NCI-H1105 treated with DMSO at 0.1 percent for 48 hours (cell line): ENCODE results near the gene STAB2.
"Not testable (repeated sequence)": the region's sequence is repeated elsewhere in the genome, so short reads cannot be mapped to it uniquely, and the experiment has no call there.

Experiments used
- DNase-seq: peaks from one replicate; lab custom pipeline; 2025; lab: John Stamatoyannopoulos, UW

The STAB2 gene

DNA sequence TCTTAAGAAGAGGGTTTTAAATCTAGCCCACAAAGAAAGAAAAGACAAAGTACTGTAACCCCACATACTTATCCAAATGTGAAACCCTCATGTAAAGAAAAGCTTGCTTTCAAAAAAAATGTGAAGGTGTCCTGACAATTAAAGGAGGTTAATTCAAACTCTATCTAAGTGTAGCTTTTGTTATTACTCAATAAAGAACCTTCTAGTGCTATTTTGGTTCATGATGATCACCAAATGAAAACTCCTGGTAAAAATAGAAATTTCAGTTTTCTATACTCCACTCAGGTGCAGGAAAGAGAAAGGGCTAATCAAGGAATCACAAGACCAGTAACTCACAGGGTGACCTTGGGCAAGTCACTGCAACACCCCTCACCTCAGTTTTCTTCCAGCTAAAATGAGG lies 1.6 kb downstream of the STAB2 start:
- DNase-seq, result no peak

DNA sequence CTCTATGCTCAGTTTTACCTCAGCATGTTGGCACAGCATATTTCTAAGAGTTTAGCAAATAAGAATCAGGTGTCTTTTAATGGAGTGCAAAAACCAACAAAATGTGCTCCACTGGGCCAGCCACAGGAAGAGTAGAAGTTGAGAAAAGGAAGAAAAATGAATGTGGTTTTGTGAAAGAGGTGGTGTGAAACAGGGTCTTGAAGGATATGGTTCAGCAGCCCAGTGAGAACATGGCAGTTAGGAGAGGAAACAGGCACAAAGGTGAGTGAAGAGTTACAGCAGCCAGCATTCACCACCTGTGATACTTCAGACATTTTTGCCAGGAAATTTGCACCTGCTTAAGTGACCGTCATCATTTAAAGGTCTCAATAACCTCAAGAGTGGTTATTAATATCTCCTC lies 2.4 kb downstream of the STAB2 start:
- no peak for DNase-seq

DNA sequence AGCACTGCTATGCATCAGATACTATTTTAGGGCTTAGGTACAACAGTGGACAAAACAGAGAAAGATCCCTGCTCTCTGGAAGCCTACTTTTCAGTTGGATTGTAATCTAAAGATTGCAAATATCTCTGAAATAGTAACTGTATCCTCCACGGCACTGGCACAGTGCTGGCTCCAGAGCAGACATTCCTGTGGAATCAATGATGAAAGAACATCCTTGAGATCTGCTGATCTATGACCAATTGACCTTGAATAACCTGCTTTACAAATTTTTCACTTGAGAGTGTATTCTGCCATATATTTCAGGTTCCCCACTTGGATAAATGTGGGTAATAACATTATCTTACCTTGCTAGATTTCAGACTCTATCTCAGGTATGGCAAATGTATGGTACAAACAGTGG lies 3.2 kb downstream of the STAB2 start:
- no peak for DNase-seq

DNA sequence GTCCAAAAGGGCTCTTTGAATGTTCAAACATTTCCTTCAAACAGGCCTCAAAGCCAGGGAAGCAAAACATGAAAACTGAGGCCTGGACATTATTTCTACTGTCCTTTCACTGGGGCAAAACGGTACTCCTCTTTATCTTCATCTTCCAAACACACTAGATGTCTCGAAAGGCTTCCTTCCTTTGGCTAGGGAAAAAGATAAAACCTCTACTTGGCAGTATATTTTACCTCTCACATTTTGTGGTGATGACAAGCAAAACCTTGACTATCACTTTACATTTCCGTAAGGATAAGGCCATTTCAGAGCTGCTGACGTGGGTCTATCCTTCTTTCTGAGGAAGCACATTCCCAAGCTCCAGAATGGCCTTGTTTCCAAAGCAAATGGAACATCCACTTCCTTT lies 9.9 kb downstream of the STAB2 start:
- no peak for DNase-seq

DNA sequence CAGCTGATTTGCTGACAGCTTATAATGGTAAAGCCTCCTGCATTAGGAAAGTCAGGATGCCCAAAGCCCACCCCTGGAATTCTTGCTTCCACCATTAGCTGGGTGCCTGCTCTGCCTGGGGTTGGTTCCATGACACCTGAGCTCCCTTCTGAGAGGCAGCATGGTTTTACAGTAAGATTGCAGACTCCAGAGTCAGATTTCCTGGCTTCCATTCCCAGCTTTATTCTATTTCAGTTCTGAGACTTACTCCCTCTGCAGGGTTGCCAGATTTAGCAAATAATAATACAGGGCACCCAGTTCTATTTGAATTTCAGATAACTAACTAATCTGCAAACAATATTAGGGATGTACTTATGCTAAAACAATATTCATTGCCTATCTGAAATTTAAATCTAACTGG lies 12.2 kb downstream of the STAB2 start:
- DNase-seq, result no peak

DNA sequence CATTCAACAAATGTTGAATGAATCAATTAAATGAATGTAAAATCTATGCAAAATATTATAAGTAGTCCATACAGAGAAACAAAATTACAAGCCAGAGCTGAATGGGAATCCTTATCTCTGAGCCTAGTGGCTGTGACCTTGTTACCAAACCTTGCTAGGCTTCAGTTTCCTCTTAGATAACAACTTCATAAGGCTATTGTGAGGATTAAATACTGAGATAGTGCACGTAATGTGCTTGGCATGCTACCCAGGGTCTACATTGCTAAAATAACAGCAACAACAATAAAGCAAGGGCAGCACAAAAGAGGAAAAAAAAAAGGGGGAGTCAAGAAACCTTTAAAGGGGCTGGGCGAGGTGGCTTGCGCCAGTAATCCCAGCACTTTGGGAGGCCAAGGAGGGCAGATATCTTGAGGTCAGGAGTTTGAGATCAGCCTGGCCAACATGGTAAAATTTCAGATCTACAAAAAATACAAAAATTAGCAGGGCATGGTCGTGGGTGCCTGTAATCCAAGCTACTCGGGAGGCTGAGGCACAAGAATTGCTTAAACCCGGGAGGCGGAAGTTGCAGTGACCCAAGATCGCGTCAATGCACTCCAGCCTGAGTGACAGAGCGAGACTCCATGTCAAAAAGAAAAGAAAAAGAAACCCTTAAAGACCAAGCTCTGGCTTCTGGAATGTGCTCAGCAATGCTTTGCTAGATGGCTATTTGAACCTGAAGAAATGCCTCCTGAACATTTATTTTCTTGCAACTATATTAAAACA lies 14.1 kb downstream of the STAB2 start:
- DNase-seq, result no peak

DNA sequence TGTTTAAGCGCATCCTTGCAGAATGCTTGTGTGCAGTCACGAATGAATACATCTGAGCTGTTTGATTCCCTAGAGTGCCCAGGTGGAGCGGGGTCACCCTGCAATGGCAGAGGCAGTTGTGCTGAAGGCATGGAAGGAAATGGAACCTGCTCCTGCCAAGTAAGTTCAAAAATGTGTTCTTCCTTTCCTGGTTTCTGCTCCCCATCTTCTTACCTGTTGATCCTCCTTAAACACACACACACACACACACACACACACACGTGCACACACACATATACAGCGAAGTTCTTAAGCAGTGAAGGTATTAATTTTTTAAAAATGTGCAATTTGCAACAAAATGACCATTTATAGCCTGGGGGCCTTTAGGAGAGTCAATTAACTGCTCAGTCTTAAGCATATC lies 33.3 kb downstream of the STAB2 start:
- no peak for DNase-seq

DNA sequence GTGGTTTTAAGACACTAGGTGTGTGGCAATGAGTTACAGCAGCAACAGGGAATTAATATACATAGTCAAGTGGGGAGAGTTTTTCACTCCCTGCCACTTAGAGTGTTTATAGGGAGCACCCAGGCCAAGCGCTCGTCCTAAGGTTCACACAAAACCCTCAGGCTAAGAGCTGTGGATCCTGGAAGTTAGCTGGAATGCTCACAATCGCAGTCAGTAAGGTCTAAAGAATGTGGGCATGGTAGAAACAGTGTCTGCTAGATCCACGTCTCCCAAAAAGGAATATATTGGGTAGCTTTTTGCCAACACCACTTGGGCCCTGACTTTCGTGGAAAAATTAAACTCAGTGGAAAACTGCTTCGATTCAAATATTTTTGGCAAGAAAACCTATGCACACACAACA lies 36.6 kb downstream of the STAB2 start:
- no peak for DNase-seq

DNA sequence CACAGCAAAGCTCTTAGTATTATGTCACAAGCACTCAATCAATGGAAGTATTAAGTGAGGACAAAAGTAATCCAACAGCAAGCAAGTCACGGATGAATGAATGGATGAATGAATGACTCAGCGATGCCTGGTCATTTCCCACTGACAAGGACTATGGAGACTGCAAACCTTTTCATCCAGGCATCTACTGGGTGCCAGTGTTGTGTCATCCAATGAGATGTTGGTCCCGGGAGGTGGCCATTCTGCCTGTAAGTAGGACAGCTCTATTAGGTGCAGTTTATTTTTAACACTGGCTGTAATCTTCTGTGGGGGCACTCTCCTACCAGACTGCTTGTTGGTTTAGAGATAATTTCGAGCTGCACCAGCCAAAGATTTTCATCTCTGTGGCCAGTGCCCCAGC lies 39.4 kb downstream of the STAB2 start:
- no peak for DNase-seq

DNA sequence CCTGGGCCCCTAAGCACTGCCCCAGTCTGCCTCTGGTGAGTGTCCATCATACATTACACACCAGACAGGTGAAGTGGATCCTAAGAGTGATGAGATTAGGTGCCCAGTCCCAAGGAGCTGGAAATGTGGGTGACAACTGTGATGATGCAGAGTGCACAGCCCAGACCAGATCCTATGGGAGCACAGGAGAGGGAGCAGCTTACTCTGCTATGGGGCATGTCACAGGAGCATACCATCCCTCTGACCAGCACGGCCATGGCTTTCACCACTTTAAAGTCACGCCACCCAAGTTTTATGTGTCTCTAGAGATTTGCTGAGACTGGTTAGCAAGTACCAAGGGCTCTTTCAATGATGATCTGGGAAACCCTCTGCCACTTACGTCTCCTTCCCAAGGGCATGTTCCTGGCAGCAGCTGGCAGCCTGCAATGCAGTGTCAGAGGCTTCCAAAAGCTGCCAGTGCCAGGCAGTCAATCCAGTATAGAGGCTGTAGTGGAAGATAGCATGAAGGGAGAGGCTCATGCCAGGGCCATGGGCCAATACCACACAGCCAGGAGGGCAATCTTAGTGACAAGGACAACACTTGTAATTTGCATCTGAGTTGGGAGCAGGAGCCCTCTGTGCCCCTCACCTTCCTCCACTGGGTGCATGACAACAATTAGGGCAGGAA lies 40.2 kb downstream of the STAB2 start:
- DNase-seq, result no peak

DNA sequence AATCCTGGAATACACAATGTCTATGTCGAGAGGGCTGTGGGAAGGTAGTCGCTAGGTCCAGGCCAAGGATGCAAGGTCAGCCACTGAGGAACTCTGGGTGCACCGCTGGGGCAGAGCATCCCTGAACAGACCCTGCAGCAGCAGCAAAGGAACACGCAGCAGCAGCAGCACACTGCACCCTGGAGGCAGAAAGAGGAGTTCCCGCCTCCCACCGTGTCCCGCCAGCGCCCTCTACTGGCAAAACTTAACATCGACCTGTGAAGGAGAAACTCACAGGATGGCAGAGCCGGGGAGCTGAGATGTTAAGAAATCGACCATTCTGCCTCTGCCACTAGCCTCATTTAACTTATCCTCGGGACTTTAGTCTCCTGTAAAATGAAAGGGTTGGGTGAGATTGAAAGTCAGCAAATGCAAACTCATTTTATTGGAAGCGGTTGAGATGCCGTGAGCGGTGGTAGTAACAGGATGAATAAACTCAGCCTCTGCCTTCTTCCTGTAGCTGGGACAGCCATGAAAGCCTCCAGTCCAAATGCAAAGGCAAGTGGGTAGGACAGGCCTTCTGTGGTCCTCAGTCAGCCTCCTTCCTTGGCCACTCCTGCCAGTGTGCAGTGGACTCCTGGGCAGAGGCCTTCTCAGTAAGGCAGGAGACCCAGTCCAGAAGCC lies 45.6 kb downstream of the STAB2 start:
- peak; percentile 62 for DNase-seq

DNA sequence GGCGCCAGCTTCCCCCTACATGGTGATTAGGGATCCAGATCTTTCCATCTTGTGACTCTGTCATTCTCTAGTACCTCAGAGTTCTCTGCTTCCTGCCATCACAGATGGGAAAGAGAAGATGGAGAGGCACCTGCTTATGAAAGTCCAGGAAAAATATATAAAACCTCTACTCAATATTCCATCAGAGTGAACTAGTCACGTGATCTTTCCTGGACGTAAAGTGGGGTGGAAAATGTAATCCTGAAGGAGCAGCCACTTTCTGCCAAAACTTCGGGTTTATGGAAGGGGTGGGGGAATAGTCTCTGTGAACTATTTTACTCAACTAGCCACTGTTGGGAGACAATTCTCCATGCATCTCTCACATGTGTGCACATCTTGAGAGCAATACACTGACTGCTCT lies 47.7 kb downstream of the STAB2 start:
- no peak for DNase-seq

DNA sequence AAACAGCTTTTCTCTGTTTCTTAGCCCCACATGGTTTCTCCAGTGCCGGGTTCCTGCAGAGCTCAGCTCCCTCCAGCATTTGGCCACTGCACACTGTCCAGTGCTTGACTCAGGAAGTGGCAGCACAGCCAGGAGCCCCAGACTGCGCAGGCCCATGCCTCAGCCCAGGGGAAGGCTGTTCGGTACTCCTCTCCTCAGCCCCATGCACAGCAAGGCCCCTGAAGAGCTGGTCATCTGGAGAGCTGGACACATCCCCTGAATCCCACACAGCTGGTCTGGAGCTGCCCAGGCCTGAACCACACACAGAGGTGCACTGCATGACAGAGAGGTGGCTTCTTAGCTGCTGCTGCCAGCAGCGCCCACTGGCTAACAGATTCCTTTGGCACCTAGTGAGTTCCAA lies 48.3 kb downstream of the STAB2 start:
- DNase-seq, result no peak

DNA sequence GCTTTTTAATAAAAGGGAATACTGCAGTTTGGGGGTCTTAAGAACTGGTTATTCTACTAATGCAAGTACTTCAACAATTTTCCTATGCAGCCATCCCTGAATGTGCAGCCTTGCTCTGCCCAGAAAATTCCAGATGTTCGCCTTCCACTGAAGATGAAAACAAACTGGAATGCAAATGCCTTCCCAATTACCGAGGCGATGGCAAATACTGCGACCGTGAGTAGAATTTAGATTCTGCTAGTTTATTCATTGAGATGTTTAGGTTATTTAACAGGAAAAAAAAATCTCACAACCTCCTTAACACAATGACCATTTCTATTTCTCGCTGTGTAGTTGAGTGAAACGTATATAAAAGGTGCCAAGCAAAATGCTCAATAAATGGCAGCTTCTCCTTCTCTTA lies 49.9 kb downstream of the STAB2 start:
- no peak for DNase-seq

DNA sequence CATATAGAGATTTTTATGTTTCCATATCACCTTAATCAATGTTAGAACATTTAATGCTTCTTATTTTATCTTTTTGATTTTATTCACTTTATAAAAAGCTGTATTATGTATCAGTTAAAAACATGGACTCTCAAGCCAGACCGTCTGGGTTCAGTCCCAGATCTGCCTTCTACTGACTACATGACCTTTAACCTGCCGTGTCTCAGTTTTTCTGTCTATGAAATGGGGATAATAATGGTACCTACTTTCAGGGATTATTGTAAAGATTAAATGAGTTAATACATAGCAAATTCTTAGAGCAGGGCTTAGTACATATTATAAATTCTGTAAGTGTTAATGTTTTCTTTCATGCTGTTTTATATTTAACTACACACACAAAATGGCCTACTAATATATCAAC lies 50.4 kb downstream of the STAB2 start:
- no peak for DNase-seq

DNA sequence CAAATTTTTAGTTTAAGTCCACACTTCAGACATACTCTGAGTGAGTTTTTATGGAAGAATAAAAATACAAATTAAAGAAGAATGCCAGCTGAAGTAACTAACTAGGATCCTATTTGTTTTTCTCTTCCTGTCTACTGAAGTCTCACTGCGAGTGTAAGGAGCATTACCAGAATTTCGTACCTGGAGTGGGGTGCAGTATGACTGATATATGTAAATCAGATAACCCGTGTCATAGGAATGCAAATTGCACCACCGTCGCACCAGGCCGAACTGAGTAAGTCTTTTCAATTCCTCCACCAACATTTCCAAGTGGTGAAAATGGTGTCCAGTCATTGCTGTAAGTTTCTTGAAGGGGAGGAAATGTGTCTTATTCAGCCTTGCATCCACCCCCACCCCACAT lies 52.9 kb downstream of the STAB2 start:
- DNase-seq, result no peak

DNA sequence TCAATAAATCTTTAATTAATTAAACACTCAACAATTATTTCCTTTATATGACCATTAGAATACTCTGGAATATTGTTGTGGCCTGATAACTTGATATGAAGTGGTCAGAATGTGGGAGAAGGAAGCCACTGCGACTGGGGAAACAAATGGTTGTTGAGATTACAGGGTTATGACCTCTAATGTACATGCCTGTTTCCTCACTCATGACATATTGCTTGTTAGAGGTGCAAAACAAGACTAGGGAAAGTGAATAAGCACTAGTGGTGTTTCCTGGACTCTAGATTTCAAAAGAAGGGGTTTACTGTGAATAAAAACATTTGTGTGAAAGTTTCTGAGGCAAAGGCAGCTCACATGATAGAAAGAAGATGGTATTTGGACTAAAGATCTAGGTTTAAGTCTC lies 53.3 kb downstream of the STAB2 start:
- DNase-seq, result no peak

DNA sequence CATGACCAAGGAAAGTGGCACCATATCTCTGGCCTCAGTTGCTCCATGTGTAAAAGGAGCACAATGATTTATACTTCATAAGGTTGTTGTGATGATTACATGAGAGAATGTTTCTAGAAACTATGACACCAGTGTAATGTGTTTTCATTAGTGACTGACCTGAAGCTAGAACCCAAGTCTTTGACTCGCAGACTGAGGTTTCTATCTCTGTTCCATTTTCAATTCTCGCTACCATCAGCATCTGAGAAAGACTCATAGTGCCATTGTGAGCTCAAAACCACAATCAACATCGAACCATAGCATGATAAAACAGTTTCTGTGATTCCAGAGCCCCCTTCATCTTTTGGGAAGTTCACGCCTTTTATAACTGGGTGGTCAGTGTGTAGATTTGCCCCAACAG lies 53.8 kb downstream of the STAB2 start:
- DNase-seq, result no peak

DNA sequence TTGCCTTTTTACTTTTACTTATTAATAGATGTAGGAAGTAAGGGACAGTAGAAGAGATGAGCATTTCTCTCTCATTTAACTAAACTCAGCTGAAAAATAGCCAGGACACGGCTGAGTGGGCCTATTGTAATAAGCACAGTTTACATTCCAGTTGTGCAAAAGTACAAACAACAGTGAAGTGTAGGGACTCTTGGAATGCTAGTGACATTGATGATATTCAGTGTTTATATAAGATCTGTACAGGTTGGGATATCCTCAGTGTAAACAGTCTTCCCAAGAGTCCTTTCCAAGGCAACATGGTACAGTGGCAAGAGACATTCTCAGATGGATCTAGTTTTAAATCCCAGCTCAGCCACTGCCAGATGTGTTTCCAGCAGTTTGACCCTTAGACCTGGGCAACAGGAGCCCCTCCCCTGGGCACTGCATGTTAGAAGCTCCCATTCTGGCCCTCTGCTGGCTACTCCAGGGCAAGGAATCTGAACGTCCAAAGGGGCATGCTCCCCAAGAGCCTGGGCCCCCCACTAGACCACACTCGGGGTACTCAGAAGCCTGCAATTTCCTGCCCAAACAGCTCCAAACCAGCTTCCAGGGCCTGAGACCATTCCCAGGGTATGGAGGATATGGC lies 55.3 kb downstream of the STAB2 start:
- DNase-seq, result no peak

DNA sequence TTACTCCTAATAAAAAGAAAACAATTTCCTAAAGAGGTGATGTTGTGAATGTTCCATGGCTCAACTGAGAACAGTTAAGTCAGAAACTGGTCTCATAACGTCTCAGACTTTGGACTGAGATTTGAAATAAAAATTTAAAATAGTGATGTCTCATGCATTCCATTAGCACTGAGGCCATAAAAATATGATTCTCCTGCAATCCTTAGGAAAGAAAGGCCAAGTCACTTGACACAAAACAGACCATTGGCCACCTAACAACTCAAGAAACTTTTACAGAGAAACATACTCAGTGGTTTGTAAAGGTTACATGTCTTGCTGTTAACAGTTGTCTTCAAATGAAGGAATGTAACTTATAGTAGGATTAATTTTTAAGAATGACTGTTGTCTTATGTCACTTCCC lies 58.1 kb downstream of the STAB2 start:
- no peak for DNase-seq

DNA sequence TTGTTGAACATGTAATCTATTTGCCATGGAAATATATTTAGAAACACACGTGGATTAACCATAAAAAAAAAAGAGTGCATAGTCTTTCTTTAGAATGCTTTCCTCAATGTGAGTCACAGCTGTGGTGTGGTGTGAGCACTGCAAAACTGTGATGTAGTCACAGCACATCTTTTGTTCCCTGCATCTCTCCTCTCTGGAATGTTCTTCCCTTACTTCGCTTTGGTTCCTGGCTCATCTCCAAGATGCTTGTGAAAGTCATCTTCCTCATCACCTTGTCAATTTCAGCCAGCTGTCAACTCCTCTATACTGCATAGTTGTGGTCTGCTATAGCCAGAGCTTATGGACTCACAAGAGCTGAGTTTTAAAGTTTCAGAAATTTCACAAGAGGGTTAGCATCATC lies 60.2 kb downstream of the STAB2 start:
- no peak for DNase-seq

DNA sequence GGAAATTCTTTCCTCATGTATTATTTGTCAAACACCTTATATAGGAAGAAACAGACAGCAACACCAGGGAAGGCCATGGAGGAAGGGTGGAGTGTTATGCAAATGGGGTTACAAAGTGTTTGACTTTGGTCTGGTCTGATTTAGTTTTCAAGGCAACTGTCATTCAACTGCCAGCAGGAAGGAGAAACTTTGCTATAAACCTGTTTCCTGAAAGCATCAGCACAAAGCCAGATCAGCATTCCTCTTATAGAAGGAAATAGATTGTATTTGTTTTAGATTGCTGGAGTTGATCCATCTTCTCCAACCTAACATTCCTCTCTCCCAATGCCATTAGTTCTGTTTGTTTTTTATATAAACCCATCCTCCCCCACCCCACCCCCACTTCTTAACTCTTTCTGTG lies 65.7 kb downstream of the STAB2 start:
- no peak for DNase-seq

DNA sequence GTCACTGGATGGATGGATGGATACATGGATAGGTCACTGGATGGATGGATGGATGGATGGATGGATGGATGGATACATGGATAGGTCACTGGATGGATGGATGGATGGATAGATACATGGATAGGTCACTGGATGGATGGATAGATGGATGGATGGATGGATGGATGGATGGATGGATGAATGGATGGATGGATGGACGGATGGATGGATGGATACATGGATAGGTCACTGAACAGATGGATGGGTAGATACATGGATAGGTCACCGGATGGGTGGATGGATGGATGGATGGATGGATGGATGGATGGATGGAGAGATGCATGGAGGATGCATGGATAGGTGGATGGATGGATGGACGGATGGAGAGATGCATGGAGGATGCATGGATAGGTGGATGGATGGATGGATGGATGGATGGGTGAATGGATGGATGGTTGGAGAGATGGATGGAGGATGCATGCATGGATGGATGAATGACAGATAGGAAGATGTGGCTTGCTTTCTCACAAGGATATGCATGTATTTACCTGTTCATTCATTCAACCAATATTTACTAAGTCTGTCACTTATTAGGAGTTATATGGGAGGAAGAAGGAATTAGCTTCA lies 66.6 kb downstream of the STAB2 start:
- DNase-seq, result not testable (repeated sequence)
